ENCODE data around the gene MFAP2.
"Not testable (repeated sequence)": the region's sequence is repeated elsewhere in the genome, so short reads cannot be mapped to it uniquely, and the experiment has no call there.

MFAP2 gene

DNA sequence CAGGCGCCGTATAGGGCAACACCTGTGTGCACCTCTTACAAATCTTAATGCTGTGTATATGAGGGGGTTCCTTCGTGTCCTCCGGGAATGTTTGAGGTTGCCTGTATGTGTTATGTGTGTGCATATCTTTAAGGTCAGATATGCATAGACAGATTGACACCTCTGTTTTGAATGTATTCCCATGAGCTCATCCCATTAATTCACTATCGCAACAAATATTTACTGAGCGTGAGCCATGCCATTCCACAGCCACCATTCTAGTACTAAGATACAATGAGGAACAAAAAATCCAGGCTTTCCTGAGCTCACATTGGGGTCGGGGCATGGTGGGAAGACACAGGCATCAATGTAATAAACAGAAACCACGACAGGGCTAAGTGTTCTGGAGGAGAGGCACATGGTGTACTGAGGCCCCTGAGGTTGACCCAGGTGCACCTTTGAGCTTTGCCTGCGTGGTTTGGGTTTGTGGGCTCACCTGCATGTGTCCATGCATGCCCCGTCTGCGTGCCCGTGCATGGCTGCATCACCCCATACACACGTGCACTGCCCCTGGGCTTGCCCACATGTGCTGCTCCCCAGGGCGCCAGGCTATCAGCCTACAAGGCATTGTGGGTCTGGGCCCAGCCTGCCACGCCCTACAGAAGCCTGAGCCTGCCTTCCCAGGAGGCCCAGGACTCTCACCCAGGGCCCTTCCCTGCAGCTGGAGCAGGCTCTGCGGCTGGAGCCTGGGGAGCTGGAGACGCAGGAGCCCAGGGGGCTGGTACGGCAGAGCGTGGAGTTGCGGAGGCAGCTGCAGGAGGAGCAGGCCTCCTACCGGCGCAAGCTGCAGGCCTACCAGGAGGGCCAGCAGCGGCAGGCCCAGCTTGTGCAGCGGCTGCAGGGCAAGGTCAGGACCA is 51.0 kb downstream of the MFAP2 start:
- DNase-seq (ENCODE audit: low read depth in 2 of 2): not testable (repeated sequence)

DNA sequence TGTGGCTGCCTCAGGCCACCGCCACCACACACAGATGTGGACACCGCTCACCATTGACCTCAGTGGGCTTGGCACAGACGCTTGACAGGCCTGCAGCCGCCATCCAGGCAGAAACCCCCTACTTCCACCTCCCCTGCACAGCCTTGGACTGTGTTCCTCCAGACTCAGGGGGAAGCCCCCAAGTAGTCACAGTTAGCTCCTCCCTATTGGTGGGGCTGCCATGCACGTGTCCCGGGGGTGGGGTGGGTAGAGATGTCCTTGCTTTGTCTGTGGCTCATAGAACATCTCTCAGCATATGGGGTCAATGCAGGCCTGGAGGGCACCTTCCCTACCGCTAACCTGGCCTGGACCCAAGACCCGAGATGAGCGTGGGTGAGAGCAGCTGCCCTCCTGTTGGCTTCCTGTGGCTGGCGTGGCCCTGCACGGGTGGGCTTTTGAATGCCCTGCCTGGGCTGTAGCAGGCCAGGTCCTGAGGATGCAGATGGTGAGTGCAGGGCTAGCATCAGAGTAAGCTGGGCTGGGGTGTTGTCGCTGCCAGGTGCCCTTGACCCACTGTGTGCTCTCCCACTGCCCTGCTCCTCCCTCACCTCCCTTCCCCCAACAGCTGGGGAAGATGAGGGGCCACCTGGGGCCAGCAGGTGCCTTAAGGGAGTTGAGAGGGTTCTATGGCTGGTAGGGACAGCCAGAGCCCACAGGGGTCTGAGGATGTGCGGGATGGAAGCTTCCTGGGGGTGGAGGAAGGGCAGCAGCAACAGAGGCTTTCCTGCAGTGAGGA is 52.5 kb downstream of the MFAP2 start:
- DNase-seq (ENCODE audit: low read depth in 2 of 2): no peak

- no peak for DNase-seq (ENCODE audit: low read depth in 2 of 2)
These were observed 53.2 kb downstream of the MFAP2 start for GRCh38 chr1:16927256-16927655.

DNA sequence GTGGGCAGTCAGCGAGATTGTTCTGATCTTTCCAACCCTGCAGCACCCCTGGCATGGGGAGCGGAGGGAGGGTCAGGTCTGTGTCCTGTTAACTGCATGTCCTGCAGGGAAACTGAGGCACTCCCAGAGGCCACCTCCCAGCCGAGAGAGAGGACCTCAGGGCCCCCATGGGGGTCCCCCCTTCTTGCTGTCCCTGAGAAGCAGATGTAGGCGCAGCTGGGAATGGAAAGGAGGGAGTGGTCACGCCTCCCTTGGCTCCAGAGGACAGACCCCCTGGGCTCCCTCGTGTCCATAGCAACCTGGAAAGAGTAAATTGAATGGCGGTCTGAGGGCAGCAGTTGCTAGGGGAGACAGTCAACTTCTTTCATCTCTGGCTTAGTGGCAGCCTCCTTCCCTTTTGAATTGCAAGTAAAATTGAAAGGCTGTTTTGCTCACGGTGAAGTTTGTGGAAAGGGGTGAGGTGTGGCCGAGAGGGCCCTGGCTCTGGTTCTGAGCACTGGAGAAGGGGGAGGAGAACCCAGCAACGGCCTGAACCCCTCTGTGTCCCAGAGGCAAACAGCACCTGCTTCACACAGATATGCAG is 53.8 kb downstream of the MFAP2 start:
- DNase-seq (ENCODE audit: low read depth in 2 of 2): no peak

DNA sequence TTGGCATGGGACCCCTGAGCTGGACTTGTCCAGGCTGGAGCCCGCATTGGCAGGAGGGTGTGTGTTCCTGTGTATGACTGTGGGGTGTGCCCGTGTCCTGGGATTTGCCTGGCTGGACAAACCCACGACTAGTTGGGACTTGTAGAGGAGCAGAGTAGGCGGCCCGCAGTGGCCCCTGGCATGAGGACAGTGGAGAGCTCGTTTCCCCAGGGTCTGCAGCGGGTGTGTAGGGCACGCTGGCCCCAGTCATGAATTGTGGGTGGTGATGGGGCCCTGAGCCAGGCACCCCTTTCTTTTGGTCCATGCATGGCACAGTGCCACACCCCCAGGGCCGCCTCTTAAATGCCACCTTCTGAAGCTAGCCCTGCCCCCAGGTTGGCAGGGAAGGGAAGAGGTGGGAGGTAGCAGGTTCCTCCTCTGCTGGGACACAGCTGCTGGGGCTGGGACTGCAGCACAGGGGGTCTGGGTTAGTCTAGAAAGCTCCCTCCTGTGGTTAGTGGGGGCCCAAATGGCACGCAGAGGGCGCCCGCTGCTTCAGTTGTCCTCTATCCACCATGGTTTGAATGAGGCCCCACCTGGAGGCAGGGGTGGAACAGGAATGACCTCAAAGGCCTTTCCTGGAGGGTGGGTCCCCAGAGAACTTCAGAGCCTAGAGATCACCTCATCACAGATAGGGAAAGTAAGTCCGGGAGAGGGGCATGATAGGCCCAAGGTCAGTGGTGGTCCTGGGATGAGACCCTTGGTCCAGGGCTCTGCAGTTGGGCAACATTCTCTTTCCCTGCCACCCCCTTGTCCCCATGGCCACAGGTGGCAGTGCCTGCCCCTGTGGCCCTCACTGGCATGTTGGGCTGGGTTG is 54.6 kb downstream of the MFAP2 start:
- no peak for DNase-seq (ENCODE audit: low read depth in 2 of 2)

DNA sequence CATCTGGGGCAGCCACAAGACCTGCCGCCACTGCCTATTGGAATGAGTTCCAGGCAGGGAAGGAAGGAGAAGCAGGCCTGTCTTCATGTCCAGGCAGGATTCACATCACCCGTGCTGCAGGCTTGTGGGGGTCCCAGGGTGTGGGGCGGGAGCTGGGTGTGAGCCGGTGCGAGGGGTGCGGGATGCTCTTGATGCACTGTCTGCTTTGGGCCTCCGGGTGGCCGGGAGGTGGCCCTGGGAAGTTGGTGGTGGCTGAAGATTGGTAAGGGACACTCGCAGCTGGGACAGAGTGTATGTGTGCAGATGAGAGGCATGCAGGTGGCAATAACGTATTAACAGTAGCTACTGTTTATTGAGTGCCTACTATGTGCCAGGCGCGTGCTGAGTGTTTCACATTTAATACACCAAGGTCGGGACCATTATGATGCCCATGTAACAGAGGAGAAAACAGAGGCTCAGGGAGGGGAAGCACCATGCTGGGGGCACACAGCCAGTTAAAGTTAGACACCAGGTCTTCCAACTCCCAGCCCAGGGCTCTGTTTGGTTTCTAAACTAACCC is 55.4 kb downstream of the MFAP2 start:
- DNase-seq (ENCODE audit: low read depth in 2 of 2): no peak
